ENCODE data around the gene KLHL11.
"Not testable (repeated sequence)": the region's sequence is repeated elsewhere in the genome, so short reads cannot be mapped to it uniquely, and the experiment has no call there.

KLHL11 gene

GRCh38 chr17:41885733-41886132 lies 20.5 kb upstream of the KLHL11 start:
- no peak for DNase-seq

GRCh38 chr17:41882756-41883155 lies 17.5 kb upstream of the KLHL11 start:
- DNase-seq: no peak

GRCh38 chr17:41880130-41880529 lies 14.9 kb upstream of the KLHL11 start:
- no peak for DNase-seq

GRCh38 chr17:41874293-41874670 lies 9.1 kb upstream of the KLHL11 start:
- not testable (repeated sequence) for DNase-seq

GRCh38 chr17:41873559-41874292 lies 8.5 kb upstream of the KLHL11 start:
- no peak for DNase-seq

GRCh38 chr17:41871789-41872188 lies 6.6 kb upstream of the KLHL11 start:
- no peak for DNase-seq

GRCh38 chr17:41870627-41871026 lies 5.4 kb upstream of the KLHL11 start:
- DNase-seq: no peak

- DNase-seq: no peak
Observed at GRCh38 chr17:41870097-41870496, 4.9 kb upstream of the KLHL11 start.

- no peak for DNase-seq
Observed at GRCh38 chr17:41869426-41869825, 4.2 kb upstream of the KLHL11 start.

- DNase-seq: no peak
Observed at GRCh38 chr17:41868568-41868967, 3.3 kb upstream of the KLHL11 start.

- DNase-seq: no peak
Observed at GRCh38 chr17:41865596-41865893, 322 bp upstream of the KLHL11 start.

- DNase-seq: peak in 1 of 4 experiments; percentile 55
Observed at GRCh38 chr17:41864498-41864835, 756 bp downstream of the KLHL11 start.

GRCh38 chr17:41863074-41863848 lies 2.0 kb downstream of the KLHL11 start:
- no peak for DNase-seq

- no peak for DNase-seq
Observed at GRCh38 chr17:41860254-41860931, 4.8 kb downstream of the KLHL11 start.

GRCh38 chr17:41851382-41851781 lies 13.8 kb downstream of the KLHL11 start:
- not testable (repeated sequence) for DNase-seq

- DNase-seq: no peak
Observed at GRCh38 chr17:41849251-41849990, 15.8 kb downstream of the KLHL11 start.

- no peak for DNase-seq
Observed at GRCh38 chr17:41848788-41849187, 16.4 kb downstream of the KLHL11 start.

- DNase-seq: no peak
Observed at GRCh38 chr17:41844971-41845370, 20.3 kb downstream of the KLHL11 start.

GRCh38 chr17:41840781-41841180 lies 24.4 kb downstream of the KLHL11 start:
- not testable (repeated sequence) for DNase-seq

GRCh38 chr17:41839448-41839847 lies 25.8 kb downstream of the KLHL11 start:
- not testable (repeated sequence) for DNase-seq

GRCh38 chr17:41837761-41838538 lies 27.3 kb downstream of the KLHL11 start, which contains the start of gene KLHL10:
Gene KLHL10, plus strand, starts transcription at chr17:41837825. Its CDS starts 108 bp downstream, at chr17:41837933.
- DNase-seq: no peak

GRCh38 chr17:41836550-41837196 lies 28.6 kb downstream of the KLHL11 start:
- no peak for DNase-seq

Data from activated naive CD4-positive, alpha-beta T cell (primary cell).